Measurements from ENCODE around the gene ABCD2. TPM values are rescaled to one million over a fixed set of nuclear protein-coding genes. Genes with fewer than 3 reads are reported as not detected.

Gene ABCD2
- total and polyA plus RNA-seq, 4 donors: under 0.01 to 0.25 (median 0.05) TPM; not detected in 1

DNA sequence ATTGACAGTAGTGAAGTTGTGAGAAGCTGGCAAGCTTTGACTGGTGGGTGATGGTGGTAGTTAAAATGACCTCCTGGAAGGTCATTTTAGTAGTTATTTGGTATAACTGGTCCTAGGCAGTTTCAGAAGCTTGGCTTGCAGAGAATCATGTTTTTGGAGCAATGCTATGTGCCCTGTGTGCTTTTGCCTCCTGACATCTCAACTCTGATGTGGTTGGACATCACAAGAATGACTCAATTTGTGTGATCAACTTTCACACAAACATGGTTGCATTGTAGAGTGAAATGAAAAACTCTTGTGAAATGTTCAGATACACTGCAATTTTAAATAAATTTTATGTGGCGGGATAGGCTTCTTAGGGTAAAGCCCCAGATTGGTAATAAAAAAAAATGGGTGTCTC is 8.3 kb upstream of the ABCD2 start:
- no peak overlapping the region for H3K27ac ChIP-seq (ENCODE audit: low read depth in 1 of 2, low read length in 2 of 2)
- no peak overlapping the region for H3K9ac ChIP-seq (ENCODE audit: low read depth in 1 of 2, low read length in 2 of 2)
- no peaks in the 10 kb centered on the region for H3K4me1 ChIP-seq (ENCODE audit: control insufficient read depth in 4 of 4, insufficient read depth in 4 of 4, low read length in 3 of 4)
- DNase-seq (ENCODE audit: low spot score): no peak
- H3K36me3 ChIP-seq (ENCODE audit: control insufficient read depth in 4 of 4, insufficient read depth in 3 of 4, low read depth in 1 of 4, low read length in 3 of 4): no peaks in the 10 kb centered on the region
- TF ChIP-seq, protein P1, sequence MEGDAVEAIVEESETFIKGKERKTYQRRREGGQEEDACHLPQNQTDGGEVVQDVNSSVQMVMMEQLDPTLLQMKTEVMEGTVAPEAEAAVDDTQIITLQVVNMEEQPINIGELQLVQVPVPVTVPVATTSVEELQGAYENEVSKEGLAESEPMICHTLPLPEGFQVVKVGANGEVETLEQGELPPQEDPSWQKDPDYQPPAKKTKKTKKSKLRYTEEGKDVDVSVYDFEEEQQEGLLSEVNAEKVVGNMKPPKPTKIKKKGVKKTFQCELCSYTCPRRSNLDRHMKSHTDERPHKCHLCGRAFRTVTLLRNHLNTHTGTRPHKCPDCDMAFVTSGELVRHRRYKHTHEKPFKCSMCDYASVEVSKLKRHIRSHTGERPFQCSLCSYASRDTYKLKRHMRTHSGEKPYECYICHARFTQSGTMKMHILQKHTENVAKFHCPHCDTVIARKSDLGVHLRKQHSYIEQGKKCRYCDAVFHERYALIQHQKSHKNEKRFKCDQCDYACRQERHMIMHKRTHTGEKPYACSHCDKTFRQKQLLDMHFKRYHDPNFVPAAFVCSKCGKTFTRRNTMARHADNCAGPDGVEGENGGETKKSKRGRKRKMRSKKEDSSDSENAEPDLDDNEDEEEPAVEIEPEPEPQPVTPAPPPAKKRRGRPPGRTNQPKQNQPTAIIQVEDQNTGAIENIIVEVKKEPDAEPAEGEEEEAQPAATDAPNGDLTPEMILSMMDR (IDR thresholded peaks at IDR 0.05; ENCODE audit: low read depth, low read length, missing input control): no peak
- TF ChIP-seq GABPA (IDR thresholded peaks at IDR 0.05 in 1 of 2, conservative IDR thresholded peaks at IDR 0.05 in 1 of 2) (no peak), FOXA2 (IDR thresholded peaks at IDR 0.05) (no peak), JUND (IDR thresholded peaks at IDR 0.05) (no peak), SP1 (IDR thresholded peaks at IDR 0.05) (no peak), FOXA1 (IDR thresholded peaks at IDR 0.05) (no peak)
- TF ChIP-seq, protein P2, sequence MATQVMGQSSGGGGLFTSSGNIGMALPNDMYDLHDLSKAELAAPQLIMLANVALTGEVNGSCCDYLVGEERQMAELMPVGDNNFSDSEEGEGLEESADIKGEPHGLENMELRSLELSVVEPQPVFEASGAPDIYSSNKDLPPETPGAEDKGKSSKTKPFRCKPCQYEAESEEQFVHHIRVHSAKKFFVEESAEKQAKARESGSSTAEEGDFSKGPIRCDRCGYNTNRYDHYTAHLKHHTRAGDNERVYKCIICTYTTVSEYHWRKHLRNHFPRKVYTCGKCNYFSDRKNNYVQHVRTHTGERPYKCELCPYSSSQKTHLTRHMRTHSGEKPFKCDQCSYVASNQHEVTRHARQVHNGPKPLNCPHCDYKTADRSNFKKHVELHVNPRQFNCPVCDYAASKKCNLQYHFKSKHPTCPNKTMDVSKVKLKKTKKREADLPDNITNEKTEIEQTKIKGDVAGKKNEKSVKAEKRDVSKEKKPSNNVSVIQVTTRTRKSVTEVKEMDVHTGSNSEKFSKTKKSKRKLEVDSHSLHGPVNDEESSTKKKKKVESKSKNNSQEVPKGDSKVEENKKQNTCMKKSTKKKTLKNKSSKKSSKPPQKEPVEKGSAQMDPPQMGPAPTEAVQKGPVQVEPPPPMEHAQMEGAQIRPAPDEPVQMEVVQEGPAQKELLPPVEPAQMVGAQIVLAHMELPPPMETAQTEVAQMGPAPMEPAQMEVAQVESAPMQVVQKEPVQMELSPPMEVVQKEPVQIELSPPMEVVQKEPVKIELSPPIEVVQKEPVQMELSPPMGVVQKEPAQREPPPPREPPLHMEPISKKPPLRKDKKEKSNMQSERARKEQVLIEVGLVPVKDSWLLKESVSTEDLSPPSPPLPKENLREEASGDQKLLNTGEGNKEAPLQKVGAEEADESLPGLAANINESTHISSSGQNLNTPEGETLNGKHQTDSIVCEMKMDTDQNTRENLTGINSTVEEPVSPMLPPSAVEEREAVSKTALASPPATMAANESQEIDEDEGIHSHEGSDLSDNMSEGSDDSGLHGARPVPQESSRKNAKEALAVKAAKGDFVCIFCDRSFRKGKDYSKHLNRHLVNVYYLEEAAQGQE (IDR thresholded peaks at IDR 0.05): no peak
- TF ChIP-seq, protein P3, sequence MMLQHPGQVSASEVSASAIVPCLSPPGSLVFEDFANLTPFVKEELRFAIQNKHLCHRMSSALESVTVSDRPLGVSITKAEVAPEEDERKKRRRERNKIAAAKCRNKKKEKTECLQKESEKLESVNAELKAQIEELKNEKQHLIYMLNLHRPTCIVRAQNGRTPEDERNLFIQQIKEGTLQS (IDR thresholded peaks at IDR 0.05): no peak
- no peaks in the 10 kb centered on the region for H3K9me3 ChIP-seq (ENCODE audit: control insufficient read depth in 4 of 4, low read length in 3 of 4)
- H3K4me3 ChIP-seq (ENCODE audit: low read depth in 1 of 3, low read length in 3 of 3): no peak overlapping the region
- no peaks in the 10 kb centered on the region for H3K27me3 ChIP-seq (ENCODE audit: control insufficient read depth in 4 of 4, insufficient read depth in 4 of 4, low read length in 3 of 4)
- 93% methylated on average over 1 of the region's 1 CpG for WGBS

DNA sequence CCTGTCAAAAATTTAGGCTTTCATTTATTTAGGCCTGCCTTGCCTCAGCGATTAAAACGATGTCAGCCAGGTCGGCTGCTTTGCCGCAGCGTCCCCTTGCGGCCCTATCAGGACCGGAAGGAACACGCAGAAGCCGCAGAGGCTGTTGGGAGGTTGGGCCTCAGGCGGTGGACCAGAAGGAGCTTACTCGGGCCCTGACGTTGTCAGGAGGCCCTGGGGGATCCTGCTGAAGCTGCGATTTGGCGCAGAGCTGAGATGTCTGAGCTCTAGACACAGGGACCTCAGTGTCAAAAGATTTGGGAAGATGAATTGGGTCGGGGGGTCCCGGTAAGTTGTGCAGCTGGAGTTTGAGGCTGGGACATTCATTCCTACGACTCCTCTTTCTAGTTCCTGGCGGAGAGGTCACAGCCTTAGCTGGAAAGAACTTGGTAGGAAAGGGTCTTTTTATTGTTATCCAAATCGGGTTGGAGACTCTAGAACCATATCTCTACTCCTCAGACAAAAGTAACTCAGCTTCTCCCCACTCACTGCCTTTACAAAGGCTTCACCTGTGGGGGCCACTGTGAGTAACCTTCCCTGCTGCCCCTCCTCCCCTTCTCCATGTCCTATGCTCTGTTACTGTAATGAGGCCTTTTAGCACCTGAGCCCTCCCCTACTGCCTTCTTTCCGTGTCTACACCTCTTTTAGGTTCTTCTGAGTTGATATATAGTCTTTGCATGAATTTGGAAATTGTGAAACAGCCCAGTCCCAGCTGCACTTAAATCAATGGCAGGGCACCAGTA is 6.6 kb upstream of the ABCD2 start:
- no peaks in the 10 kb centered on the region for H3K9me3 ChIP-seq (ENCODE audit: control insufficient read depth in 4 of 4, low read length in 3 of 4)
- no peak overlapping the region for H3K27ac ChIP-seq (ENCODE audit: low read depth in 1 of 2, low read length in 2 of 2)
- H3K27me3 ChIP-seq (ENCODE audit: control insufficient read depth in 4 of 4, insufficient read depth in 4 of 4, low read length in 3 of 4): no peaks in the 10 kb centered on the region
- H3K4me1 ChIP-seq (ENCODE audit: control insufficient read depth in 4 of 4, insufficient read depth in 4 of 4, low read length in 3 of 4): no peaks in the 10 kb centered on the region
- no peak for DNase-seq (ENCODE audit: low spot score)
- no peaks in the 10 kb centered on the region for H3K36me3 ChIP-seq (ENCODE audit: control insufficient read depth in 4 of 4, insufficient read depth in 3 of 4, low read depth in 1 of 4, low read length in 3 of 4)
- no peak overlapping the region for H3K4me3 ChIP-seq (ENCODE audit: low read depth in 1 of 3, low read length in 3 of 3)
- no peak overlapping the region for H3K9ac ChIP-seq (ENCODE audit: low read depth in 1 of 2, low read length in 2 of 2)
- WGBS: 87% methylated on average over 20 of the region's 20 CpGs
- no peak for TF ChIP-seq HNF4A (conservative IDR thresholded peaks at IDR 0.05)
- TF ChIP-seq, protein P4, sequence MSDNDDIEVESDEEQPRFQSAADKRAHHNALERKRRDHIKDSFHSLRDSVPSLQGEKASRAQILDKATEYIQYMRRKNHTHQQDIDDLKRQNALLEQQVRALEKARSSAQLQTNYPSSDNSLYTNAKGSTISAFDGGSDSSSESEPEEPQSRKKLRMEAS (IDR thresholded peaks at IDR 0.05): no peak
- TF ChIP-seq, protein P2 (IDR thresholded peaks at IDR 0.05): no peak
- TF ChIP-seq FOXA2 (IDR thresholded peaks at IDR 0.05): no peak
- no peak for TF ChIP-seq FOXA1 (IDR thresholded peaks at IDR 0.05)
- TF ChIP-seq YY1 (IDR thresholded peaks at IDR 0.05): no peak
- no peak for TF ChIP-seq HNF4G (IDR thresholded peaks at IDR 0.05)
- TF ChIP-seq, protein P3 (IDR thresholded peaks at IDR 0.05): no peak
- TF ChIP-seq, protein P1 (IDR thresholded peaks at IDR 0.05; ENCODE audit: low read depth, low read length, missing input control): no peak
- TF ChIP-seq TAF1 (conservative IDR thresholded peaks at IDR 0.05): no peak
- TF ChIP-seq RXRA (IDR thresholded peaks at IDR 0.05): no peak
- TF ChIP-seq SP1 (IDR thresholded peaks at IDR 0.05): no peak
- TF ChIP-seq, protein P5, sequence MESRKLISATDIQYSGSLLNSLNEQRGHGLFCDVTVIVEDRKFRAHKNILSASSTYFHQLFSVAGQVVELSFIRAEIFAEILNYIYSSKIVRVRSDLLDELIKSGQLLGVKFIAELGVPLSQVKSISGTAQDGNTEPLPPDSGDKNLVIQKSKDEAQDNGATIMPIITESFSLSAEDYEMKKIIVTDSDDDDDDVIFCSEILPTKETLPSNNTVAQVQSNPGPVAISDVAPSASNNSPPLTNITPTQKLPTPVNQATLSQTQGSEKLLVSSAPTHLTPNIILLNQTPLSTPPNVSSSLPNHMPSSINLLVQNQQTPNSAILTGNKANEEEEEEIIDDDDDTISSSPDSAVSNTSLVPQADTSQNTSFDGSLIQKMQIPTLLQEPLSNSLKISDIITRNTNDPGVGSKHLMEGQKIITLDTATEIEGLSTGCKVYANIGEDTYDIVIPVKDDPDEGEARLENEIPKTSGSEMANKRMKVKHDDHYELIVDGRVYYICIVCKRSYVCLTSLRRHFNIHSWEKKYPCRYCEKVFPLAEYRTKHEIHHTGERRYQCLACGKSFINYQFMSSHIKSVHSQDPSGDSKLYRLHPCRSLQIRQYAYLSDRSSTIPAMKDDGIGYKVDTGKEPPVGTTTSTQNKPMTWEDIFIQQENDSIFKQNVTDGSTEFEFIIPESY (IDR thresholded peaks at IDR 0.05): no peak
- no peak for TF ChIP-seq JUND (IDR thresholded peaks at IDR 0.05)
- no peak for TF ChIP-seq NR2F2 (IDR thresholded peaks at IDR 0.05)

All from liver (tissue), 9 donors.